Measurements from ENCODE around the gene ZNF670.
"Not testable (repeated sequence)": the region's sequence is repeated elsewhere in the genome, so short reads cannot be mapped to it uniquely, and the experiment has no call there.

The ZNF670 gene

GRCh38 chr1:247037511-247038320, 40.9 kb downstream of the ZNF670 start:
- no peak for DNase-seq

- not testable (repeated sequence) for DNase-seq
Measured at GRCh38 chr1:247032306-247032705, 46.3 kb downstream of the ZNF670 start.
